Fibroblast of the aortic adventitia (primary cell): ENCODE measurements around the gene PLCL1. TPM values are rescaled to one million over a fixed set of nuclear protein-coding genes. Genes with fewer than 3 reads are reported as not detected.

Source experiments
- DNase-seq: peaks from one replicate; pipeline ENCODE4 v3.0.0-alpha.2; 2010; ENCODE audit warnings: low read depth
- H3K4me3 ChIP-seq: 2 replicates; pipeline ENCODE4 v1.5.1; 2011; ENCODE audit warnings: low read depth, mild to moderate bottlenecking, control low read depth, low read length, moderate library complexity
- CTCF ChIP-seq: IDR thresholded peaks from 2 replicates; pipeline ENCODE4 v1.5.1; 2011; ENCODE audit warnings: mild to moderate bottlenecking, low read length, control low read depth, inconsistent platforms; ENCODE audit not compliant: insufficient read depth
- total RNA-seq: library from RNA; depleted of rRNA; stranded (reverse); fragments of >200 nt; gene quantifications from 2 replicates; pipeline ENCODE4 v1.2.3, GENCODE V29; 2012; ENCODE audit warnings: low replicate concordance

Gene PLCL1
- total RNA-seq, 1 donor: 17.7 TPM

GRCh38 chr2:197998702-197999101, 194.3 kb downstream of the PLCL1 start:
- no peak for TF ChIP-seq CTCF
- DNase-seq: no peak
- H3K4me3 ChIP-seq: no peak overlapping the region

DNA sequence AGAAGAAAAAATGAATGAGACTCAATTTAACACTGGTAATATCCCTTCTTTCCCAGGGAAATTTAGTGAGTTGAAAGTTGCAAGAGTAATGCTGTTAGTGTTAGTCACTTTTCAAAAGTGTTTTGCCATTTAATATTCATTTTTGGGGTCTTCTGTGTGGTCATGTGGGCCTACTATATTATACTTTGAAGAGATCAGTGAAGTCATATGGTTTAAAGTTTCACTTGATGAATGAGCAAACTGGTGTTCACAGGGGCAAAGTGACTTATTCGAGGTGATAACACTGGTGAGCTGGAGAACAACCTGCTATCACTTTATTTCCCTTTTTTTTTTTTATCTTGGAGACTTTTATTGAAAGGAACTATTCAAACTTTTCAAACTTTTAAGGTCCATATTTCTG, 196.0 kb downstream of the PLCL1 start:
- H3K4me3 ChIP-seq: no peak overlapping the region
- no peak for TF ChIP-seq CTCF
- DNase-seq: no peak

GRCh38 chr2:198004173-198004572, 199.8 kb downstream of the PLCL1 start:
- H3K4me3 ChIP-seq: no peak overlapping the region
- no peak for TF ChIP-seq CTCF
- DNase-seq: peak; percentile 58

- TF ChIP-seq CTCF: no peak
- H3K4me3 ChIP-seq: no peak overlapping the region
- no peak for DNase-seq
Measured at GRCh38 chr2:198004921-198005829, 200.8 kb downstream of the PLCL1 start.

DNA sequence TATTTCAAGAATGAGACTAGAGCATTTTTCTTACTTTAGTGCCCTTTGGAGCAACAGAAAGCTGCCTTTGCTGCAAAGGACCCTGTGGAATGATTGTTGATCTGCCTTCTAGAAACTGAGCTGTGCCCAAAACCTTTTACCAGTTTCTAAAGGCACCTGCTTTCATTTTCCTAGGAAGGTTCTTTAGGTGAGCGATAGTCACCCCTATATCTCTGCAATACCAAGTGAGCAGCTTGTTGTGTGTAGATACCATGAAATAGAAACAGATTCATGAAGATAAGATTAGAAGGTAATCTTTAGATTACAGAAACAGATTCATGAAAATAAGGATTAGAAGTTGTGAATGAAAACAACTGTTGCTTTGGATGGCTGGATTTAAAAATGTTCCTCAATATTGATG, 202.3 kb downstream of the PLCL1 start:
- no peak for TF ChIP-seq CTCF
- DNase-seq: no peak
- H3K4me3 ChIP-seq: no peak overlapping the region

DNA sequence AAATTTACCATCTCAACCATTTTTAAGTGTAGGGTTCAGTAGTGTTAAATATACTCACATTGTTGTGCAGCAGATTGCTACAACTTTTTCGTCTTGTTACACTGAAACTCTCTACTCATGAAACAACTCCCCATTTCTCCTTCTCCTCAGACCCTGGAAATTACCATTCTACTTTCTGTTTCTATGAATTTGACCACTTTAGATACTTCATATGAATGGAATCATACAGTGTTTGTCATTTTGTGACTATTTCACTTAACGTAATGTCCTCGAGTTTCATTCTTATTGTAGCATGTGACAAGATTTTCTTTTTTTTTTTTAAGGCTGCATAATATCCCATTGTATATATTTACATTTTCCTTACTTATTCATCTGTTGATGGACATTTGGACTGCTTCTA, 203.8 kb downstream of the PLCL1 start:
- H3K4me3 ChIP-seq: no peak overlapping the region
- no peak for TF ChIP-seq CTCF
- DNase-seq: no peak
